ENCODE measurements around the gene TMEM174.

DNA sequence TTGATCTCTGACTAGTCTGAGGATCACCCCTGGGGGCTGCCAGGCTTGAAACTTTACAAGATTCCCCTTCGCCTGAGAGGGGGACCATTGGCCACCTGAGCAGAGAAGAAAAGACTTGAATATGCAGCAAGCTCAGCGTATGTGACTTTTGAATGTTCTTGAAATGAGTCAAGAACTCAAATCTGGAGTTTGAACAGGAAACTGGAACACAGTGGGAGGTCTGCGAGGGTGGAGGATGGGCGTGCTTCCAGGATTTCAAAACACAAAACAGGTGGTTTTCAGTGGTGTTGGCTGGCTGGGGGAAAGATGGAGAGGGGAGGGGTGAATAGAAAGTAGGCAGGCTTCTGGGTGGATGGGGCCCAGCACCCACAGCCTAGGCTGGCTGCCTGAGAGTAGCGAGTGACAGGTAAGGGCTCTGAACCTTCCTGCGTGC is 40.6 kb downstream of the TMEM174 start:
- TF ChIP-seq, protein P1, sequence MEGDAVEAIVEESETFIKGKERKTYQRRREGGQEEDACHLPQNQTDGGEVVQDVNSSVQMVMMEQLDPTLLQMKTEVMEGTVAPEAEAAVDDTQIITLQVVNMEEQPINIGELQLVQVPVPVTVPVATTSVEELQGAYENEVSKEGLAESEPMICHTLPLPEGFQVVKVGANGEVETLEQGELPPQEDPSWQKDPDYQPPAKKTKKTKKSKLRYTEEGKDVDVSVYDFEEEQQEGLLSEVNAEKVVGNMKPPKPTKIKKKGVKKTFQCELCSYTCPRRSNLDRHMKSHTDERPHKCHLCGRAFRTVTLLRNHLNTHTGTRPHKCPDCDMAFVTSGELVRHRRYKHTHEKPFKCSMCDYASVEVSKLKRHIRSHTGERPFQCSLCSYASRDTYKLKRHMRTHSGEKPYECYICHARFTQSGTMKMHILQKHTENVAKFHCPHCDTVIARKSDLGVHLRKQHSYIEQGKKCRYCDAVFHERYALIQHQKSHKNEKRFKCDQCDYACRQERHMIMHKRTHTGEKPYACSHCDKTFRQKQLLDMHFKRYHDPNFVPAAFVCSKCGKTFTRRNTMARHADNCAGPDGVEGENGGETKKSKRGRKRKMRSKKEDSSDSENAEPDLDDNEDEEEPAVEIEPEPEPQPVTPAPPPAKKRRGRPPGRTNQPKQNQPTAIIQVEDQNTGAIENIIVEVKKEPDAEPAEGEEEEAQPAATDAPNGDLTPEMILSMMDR (IDR thresholded peaks at IDR 0.05; ENCODE audit: borderline replicate concordance, extremely low read depth, low read length, poor library complexity, severe bottlenecking): no peak
- no peak for TF ChIP-seq EZH2 (IDR thresholded peaks at IDR 0.05; ENCODE audit: borderline replicate concordance, low read depth, low read length, severe bottlenecking)

Data from DND-41 (cell line).